IPS-20b (cell line): Measurements from ENCODE around the gene TMEM181.
"Not testable (repeated sequence)": the region's sequence is repeated elsewhere in the genome, so short reads cannot be mapped to it uniquely, and the experiment has no call there.

Experiments used
- H3K27ac ChIP-seq: one replicate; pipeline ENCODE4 v1.5.1; 2013; ENCODE audit warnings: low read length
- H3K27me3 ChIP-seq: 2 replicates; pipeline ENCODE4 v1.6.1; 2013; ENCODE audit warnings: mild to moderate bottlenecking, low read length, inconsistent platforms; ENCODE audit not compliant: insufficient read depth
- H3K36me3 ChIP-seq: 2 replicates; pipeline ENCODE4 v1.6.1; 2013; ENCODE audit warnings: low read depth, mild to moderate bottlenecking, inconsistent platforms, low read length, moderate library complexity; ENCODE audit not compliant: insufficient read depth
- H3K4me1 ChIP-seq: 2 replicates; pipeline ENCODE4 v1.6.1; 2013; ENCODE audit warnings: mild to moderate bottlenecking, control low read depth, inconsistent platforms, low read length, moderate library complexity; ENCODE audit not compliant: insufficient read depth
- H3K4me3 ChIP-seq: 2 replicates; pipeline ENCODE4 v1.5.1; 2013; ENCODE audit warnings: mild to moderate bottlenecking, low read length, inconsistent platforms
- H3K9ac ChIP-seq: 2 replicates; pipeline ENCODE4 v1.6.1; 2013; ENCODE audit warnings: low read depth, mild to moderate bottlenecking, inconsistent platforms, low read length, moderate library complexity
- H3K9me3 ChIP-seq: 2 replicates; pipeline ENCODE4 v1.6.1; 2013; ENCODE audit warnings: mild to moderate bottlenecking, low read depth, low read length, inconsistent platforms; ENCODE audit not compliant: insufficient read depth

The TMEM181 gene

DNA sequence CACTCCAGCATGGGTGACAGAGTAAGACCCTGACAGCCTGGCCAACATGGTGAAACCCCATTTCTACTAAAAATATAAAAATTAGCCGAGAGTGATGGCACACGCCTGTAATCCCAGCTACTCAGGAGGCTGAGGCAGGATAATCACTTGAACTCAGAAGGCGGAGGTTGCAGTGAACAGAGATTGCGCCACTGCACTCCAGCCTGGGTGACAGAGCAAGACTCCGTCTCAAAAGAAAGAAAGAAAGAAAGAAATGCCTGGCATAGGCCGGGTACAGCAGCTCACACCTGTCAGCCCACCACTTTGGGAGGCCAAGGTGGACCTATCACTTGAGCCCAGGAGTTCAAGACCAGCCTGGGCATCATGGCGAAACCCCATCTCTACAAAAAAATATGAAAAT, 38.9 kb upstream of the TMEM181 start:
- not testable (repeated sequence) for H3K9ac ChIP-seq, H3K4me1 ChIP-seq, H3K27ac ChIP-seq, H3K36me3 ChIP-seq, H3K9me3 ChIP-seq, H3K4me3 ChIP-seq, H3K27me3 ChIP-seq

- H3K4me1 ChIP-seq = peaks cover 6% of the 10 kb centered on the region
- no peak overlapping the region for H3K27ac ChIP-seq
- H3K4me3 ChIP-seq = no peak overlapping the region
- H3K36me3 ChIP-seq = no peaks in the 10 kb centered on the region
- H3K27me3 ChIP-seq = peaks cover 4% of the 10 kb centered on the region; the same call in 1 of the 2 replicates
- H3K9me3 ChIP-seq = no peaks in the 10 kb centered on the region
- no peak overlapping the region for H3K9ac ChIP-seq
Measured at GRCh38 chr6:158521759-158522158, 38.1 kb upstream of the TMEM181 start.

- no peak overlapping the region for H3K9ac ChIP-seq
- no peak overlapping the region for H3K4me3 ChIP-seq
- H3K27me3 ChIP-seq = peaks cover 4% of the 10 kb centered on the region; the same call in 1 of the 2 replicates
- no peaks in the 10 kb centered on the region for H3K36me3 ChIP-seq
- H3K4me1 ChIP-seq = peaks cover 4% of the 10 kb centered on the region
- no peak overlapping the region for H3K27ac ChIP-seq
- H3K9me3 ChIP-seq = no peaks in the 10 kb centered on the region
Measured at GRCh38 chr6:158522616-158523015, 37.3 kb upstream of the TMEM181 start.

DNA sequence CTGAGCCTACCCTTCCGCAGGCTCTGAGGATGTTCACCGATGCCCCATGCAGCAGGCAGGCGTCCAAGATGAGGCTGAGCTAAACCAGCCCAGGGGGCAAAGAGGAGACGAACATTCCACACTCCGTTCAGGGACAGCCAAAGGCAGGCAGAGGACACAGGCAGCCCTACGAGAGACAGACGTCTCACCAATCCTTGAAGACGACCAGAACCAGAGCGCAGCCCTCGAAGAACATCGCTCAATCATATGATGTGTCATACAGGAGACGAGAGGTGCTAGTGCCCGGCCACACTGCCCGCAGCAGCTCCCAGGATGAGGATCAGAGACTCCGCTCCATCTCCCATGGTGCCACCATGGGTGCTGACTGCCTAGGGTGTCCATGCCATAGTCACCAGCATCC, 35.6 kb upstream of the TMEM181 start:
- Histone ChIP-seq H3K36me3 (no peaks in the 10 kb centered on the region), H3K27me3 (no peaks in the 10 kb centered on the region), H3K27ac (no peak overlapping the region), H3K9ac (no peak overlapping the region), H3K4me1 (no peaks in the 10 kb centered on the region), H3K4me3 (no peak overlapping the region), H3K9me3 (no peaks in the 10 kb centered on the region)

GRCh38 chr6:158527858-158528257, 32.0 kb upstream of the TMEM181 start:
- H3K27ac ChIP-seq, H3K9ac ChIP-seq, H3K27me3 ChIP-seq, H3K36me3 ChIP-seq, H3K4me1 ChIP-seq, H3K9me3 ChIP-seq, H3K4me3 ChIP-seq: not testable (repeated sequence)

GRCh38 chr6:158528826-158529225, 31.1 kb upstream of the TMEM181 start:
- Histone ChIP-seq H3K4me3 (no peak overlapping the region), H3K9me3 (no peaks in the 10 kb centered on the region), H3K9ac (no peak overlapping the region), H3K36me3 (no peaks in the 10 kb centered on the region), H3K4me1 (no peaks in the 10 kb centered on the region), H3K27me3 (no peaks in the 10 kb centered on the region), H3K27ac (no peak overlapping the region)

- Histone ChIP-seq H3K4me1 (no peaks in the 10 kb centered on the region), H3K27me3 (no peaks in the 10 kb centered on the region), H3K9ac (no peak overlapping the region), H3K27ac (no peak overlapping the region), H3K9me3 (no peaks in the 10 kb centered on the region), H3K36me3 (no peaks in the 10 kb centered on the region), H3K4me3 (no peak overlapping the region)
Measured at GRCh38 chr6:158529629-158530028, 30.3 kb upstream of the TMEM181 start.

- Histone ChIP-seq H3K27ac (no peak overlapping the region), H3K27me3 (peaks cover 6% of the 10 kb centered on the region; the same call in 1 of the 2 replicates), H3K4me3 (no peak overlapping the region), H3K36me3 (no peaks in the 10 kb centered on the region), H3K9ac (no peak overlapping the region), H3K4me1 (no peaks in the 10 kb centered on the region), H3K9me3 (no peaks in the 10 kb centered on the region)
Measured at GRCh38 chr6:158531566-158531965, 28.3 kb upstream of the TMEM181 start.

DNA sequence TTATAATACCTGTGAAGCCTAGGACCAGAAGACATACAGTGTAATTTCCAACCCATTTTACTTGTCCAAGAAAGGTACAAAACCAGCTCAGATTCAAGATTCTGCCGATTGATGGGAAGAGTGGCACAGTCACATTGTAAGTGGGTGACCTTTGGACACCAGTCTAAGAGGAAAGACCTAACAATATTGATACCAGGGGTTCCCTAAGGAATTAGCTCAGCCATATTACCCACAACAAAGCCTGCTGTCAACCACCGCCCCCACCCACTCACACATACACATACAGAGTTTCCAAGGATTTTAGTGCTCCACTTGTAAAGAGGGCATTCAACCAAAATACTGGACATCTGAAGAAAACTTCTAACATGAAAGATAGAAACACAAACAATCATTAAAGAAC, 27.9 kb upstream of the TMEM181 start:
- Histone ChIP-seq H3K4me3 (no peak overlapping the region), H3K36me3 (no peaks in the 10 kb centered on the region), H3K27me3 (peaks cover 6% of the 10 kb centered on the region; the same call in 1 of the 2 replicates), H3K4me1 (no peaks in the 10 kb centered on the region), H3K9me3 (no peaks in the 10 kb centered on the region), H3K9ac (no peak overlapping the region), H3K27ac (no peak overlapping the region)

DNA sequence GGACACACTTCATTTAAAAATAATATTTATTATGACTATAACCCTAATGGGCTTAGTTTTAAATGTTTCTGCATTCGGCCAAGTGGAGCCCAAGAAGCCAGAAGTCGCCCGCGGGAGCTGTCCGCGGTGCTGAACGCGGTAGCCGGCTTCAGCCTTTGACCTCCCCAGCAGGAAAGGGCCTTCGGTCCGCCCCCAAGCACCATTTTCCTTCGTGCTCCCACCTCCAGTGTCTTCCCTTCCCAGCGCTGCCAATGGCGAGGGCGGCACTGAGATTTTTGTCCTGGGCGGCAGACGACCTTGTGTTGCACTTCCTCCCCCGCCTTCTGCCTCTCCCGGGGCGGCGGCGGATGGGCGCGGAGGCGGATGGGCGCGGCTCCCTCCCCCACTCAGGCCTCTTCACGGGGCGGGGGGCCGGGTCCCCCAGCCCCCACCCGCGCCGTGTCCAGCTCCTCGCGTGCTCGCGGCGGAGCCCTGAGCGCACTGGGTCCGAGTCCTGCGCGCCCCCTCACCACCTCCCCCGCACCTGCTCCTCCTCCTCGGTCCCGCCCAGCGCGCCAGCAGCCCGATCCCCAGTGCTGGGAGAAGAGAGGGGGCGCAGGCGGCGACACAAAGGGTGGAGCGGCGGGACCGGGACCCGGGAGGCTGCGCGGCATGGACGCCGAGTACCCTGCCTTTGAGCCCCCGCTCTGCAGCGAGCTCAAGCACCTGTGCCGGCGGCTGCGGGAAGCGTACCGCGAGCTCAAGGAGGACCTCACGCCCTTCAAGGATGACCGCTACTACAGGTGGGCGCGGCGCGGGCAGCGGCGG, 23.6 kb upstream of the TMEM181 start:
- Histone ChIP-seq H3K27ac (no peak overlapping the region), H3K9ac (no peak overlapping the region), H3K4me3 (peak overlapping the region; percentile 71)

DNA sequence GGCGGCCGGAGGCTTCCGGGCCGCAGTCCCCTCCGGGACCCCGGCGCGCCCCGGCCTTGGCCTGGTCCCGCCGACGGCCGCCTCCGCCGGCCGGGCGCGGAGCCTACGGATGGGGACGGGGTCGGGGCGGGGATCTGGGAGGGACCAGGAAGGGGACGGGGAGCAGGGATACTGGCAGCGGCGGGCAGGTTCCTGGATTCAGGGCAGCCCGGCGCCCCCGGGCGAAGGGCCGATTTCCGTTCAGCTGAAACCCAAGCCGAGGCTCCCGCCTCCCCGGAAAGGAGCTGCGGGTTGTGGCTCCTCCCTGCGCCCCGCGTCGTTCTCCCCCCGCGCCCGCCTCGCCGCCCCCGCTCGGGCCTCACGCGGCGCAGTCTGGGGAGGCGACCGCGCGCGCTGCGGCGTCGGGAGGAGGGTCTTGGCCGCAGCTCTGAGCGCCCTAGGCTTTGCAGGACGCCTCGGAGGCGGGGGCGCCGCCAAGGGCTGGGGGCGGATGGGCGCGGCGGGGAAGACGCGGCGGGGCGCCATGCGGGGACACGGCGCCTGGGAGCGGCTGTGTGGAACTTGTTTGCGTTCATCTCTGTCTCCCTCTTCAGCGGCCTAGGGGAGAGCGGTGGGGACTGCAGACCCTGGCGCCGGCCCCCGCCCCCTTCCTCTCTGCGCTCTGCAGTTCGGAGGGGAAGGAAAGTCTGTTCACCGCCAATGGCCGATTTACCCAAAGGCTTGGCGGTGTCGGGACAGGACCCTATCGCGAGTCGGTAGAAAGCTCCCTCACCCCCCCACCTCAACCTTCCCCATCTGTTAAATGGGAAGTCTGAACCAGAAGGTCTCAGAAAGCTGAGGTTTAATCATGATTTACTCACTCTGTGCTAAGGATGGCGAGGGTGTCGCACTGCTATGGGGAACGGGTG, 22.7 kb upstream of the TMEM181 start:
- Histone ChIP-seq H3K27me3 (peaks cover 25% of the 10 kb centered on the region), H3K9me3 (no peaks in the 10 kb centered on the region), H3K36me3 (no peaks in the 10 kb centered on the region), H3K4me3 (peak overlapping the region; percentile 71), H3K27ac (no peak overlapping the region), H3K4me1 (peaks cover 2% of the 10 kb centered on the region; the same call in 1 of the 2 replicates), H3K9ac (peak overlapping the region; percentile 28; the same call in 1 of the 2 replicates)

More for the DNA sequence above, 23.6 kb upstream of the TMEM181 start:
- H3K4me1 ChIP-seq = peaks cover 2% of the 10 kb centered on the region; the same call in 1 of the 2 replicates
- no peaks in the 10 kb centered on the region for H3K36me3 ChIP-seq
- no peaks in the 10 kb centered on the region for H3K9me3 ChIP-seq
- peaks cover 25% of the 10 kb centered on the region for H3K27me3 ChIP-seq
